Endothelial cell of umbilical vein (primary cell): ENCODE data around the gene CEP19.

ENCODE experiments used
- EZH2 ChIP-seq: IDR thresholded peaks from 2 replicates; pipeline ENCODE4 v1.6.1; 2012; ENCODE audit warnings: borderline replicate concordance, low read depth, mild to moderate bottlenecking, moderate library complexity, low read length, inconsistent platforms; ENCODE audit not compliant: severe bottlenecking
- FOS ChIP-seq: IDR thresholded peaks from 2 replicates; pipeline ENCODE4 v1.6.1; 2011; ENCODE audit warnings: mild to moderate bottlenecking, low read length, moderate library complexity, borderline replicate concordance; ENCODE audit not compliant: insufficient read depth
- GATA2 ChIP-seq: IDR thresholded peaks from 2 replicates; pipeline ENCODE4 v1.7.0; 2011; ENCODE audit warnings: low read depth, mild to moderate bottlenecking, moderate library complexity, mixed read lengths, low read length; ENCODE audit not compliant: insufficient read length, insufficient read depth
- JUN ChIP-seq: IDR thresholded peaks from 2 replicates; pipeline ENCODE4 v1.6.1; 2011; ENCODE audit warnings: borderline replicate concordance, low read depth; ENCODE audit not compliant: insufficient read length, insufficient read depth
- MYC ChIP-seq: IDR thresholded peaks from one replicate; pipeline ENCODE4 v1.6.1; 2011; ENCODE audit warnings: mild to moderate bottlenecking, low read depth, low read length
- POLR2A ChIP-seq: IDR thresholded peaks from 2 replicates; pipeline ENCODE4 v1.6.1; 2012; ENCODE audit warnings: low read depth, mild to moderate bottlenecking, control low read depth, low read length
- POLR2AphosphoS5 ChIP-seq: IDR thresholded peaks from 2 replicates; pipeline ENCODE4 v1.6.1; 2012; ENCODE audit warnings: low read depth, mild to moderate bottlenecking, control low read depth, low read length, moderate library complexity; ENCODE audit not compliant: insufficient read depth
- TF ChIP-seq, protein P1 (sequence below), 2 donors: IDR thresholded peaks; 1 replicate in 1 of 2; 2 replicates in 1 of 2; pipeline ENCODE4 v1.5.1; 2011; ENCODE audit warnings: low read length in 2 of 2, mild to moderate bottlenecking in 2 of 2, moderate library complexity in 2 of 2, control low read depth in 1 of 2, inconsistent platforms in 1 of 2, low read depth in 1 of 2; ENCODE audit not compliant: insufficient read depth in 1 of 2; ENCODE audit errors: extremely low read depth in 1 of 2
- TF ChIP-seq, protein P2 (sequence below): IDR thresholded peaks from 2 replicates; pipeline ENCODE4 v1.6.1; 2011; ENCODE audit not compliant: insufficient read depth, insufficient read length

DNA sequence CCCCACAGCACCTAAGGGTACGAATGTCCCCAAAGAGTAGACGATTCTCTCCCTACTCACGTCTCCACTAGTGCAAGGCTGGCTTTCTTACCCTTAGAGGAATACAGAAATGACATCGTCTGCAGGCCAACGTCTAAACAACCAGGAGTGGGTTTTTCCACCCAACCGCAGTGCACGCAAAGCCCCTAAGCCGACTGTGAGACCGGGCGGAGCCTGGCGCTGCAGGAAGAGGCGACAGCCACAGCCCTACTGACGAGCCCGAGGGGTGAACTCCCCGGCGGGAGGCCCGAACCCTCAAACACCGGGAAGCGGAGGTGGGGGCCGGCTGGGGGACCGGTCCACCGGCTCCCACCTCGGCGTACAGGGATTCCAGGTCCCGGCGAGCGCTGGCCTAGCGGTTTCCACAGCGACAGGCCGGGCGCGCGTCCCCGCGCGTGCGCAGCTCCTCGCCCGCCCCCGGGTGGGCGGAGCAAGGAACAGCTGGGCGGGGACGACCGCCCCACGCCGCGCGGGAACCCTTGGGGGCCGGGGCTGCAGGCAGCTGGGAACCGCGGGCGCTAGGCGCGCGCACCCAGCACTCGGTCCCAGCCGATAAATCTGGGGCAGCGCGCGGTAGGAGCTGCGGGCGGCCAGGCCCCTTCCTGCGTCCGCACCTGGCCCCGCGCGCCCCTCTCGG is at the start of gene CEP19, which contains the start of gene PIGX:
- TF ChIP-seq, protein P1, sequence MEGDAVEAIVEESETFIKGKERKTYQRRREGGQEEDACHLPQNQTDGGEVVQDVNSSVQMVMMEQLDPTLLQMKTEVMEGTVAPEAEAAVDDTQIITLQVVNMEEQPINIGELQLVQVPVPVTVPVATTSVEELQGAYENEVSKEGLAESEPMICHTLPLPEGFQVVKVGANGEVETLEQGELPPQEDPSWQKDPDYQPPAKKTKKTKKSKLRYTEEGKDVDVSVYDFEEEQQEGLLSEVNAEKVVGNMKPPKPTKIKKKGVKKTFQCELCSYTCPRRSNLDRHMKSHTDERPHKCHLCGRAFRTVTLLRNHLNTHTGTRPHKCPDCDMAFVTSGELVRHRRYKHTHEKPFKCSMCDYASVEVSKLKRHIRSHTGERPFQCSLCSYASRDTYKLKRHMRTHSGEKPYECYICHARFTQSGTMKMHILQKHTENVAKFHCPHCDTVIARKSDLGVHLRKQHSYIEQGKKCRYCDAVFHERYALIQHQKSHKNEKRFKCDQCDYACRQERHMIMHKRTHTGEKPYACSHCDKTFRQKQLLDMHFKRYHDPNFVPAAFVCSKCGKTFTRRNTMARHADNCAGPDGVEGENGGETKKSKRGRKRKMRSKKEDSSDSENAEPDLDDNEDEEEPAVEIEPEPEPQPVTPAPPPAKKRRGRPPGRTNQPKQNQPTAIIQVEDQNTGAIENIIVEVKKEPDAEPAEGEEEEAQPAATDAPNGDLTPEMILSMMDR (IDR thresholded peaks at IDR 0.05; ENCODE audit: extremely low read depth in 1 of 2, insufficient read depth in 1 of 2, low read depth in 1 of 2, low read length in 2 of 2): no peak
- TF ChIP-seq POLR2A: peak; percentile 62
- TF ChIP-seq, protein P2, sequence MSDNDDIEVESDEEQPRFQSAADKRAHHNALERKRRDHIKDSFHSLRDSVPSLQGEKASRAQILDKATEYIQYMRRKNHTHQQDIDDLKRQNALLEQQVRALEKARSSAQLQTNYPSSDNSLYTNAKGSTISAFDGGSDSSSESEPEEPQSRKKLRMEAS: no peak
- TF ChIP-seq EZH2: no peak
- no peak for TF ChIP-seq FOS
- no peak for TF ChIP-seq MYC
- no peak for TF ChIP-seq JUN
- TF ChIP-seq POLR2AphosphoS5: peak; percentile 71
- no peak for TF ChIP-seq GATA2
